ES-I3 (cell line): ENCODE data around the gene ABCA13.

Source experiments
- H3K36me3 ChIP-seq: 2 replicates; pipeline ENCODE4 v1.6.1; 2013; ENCODE audit warnings: mild to moderate bottlenecking, low read length, control low read depth, moderate library complexity; ENCODE audit not compliant: insufficient read depth
- H3K4me1 ChIP-seq: 2 replicates; pipeline ENCODE4 v1.6.1; 2013; ENCODE audit warnings: mild to moderate bottlenecking, control low read depth, low read length; ENCODE audit not compliant: insufficient read depth
- H3K9ac ChIP-seq: 2 replicates; pipeline ENCODE4 v1.6.1; 2013; ENCODE audit warnings: low read depth, mild to moderate bottlenecking, low read length, moderate library complexity
- H3K9me3 ChIP-seq: 2 replicates; pipeline ENCODE4 v1.6.1; 2013; ENCODE audit warnings: mild to moderate bottlenecking, low read length, moderate library complexity; ENCODE audit not compliant: control insufficient read depth, insufficient read depth

Gene ABCA13

GRCh38 chr7:48414011-48414732, 242.9 kb downstream of the ABCA13 start:
- H3K9ac ChIP-seq = no peak overlapping the region
- H3K36me3 ChIP-seq = no peaks in the 10 kb centered on the region
- H3K4me1 ChIP-seq = no peaks in the 10 kb centered on the region
- no peaks in the 10 kb centered on the region; the same call in 1 of the 2 replicates for H3K9me3 ChIP-seq

GRCh38 chr7:48416327-48416908, 245.2 kb downstream of the ABCA13 start:
- Histone ChIP-seq H3K9ac (no peak overlapping the region), H3K36me3 (no peaks in the 10 kb centered on the region), H3K4me1 (peaks cover 3% of the 10 kb centered on the region; the same call in 1 of the 2 replicates), H3K9me3 (no peaks in the 10 kb centered on the region; the same call in 1 of the 2 replicates)

- no peaks in the 10 kb centered on the region for H3K36me3 ChIP-seq
- H3K4me1 ChIP-seq = peaks cover 5% of the 10 kb centered on the region; the same call in 1 of the 2 replicates
- H3K9ac ChIP-seq = no peak overlapping the region
- no peaks in the 10 kb centered on the region; the same call in 1 of the 2 replicates for H3K9me3 ChIP-seq
Observed at GRCh38 chr7:48419401-48419800, 248.1 kb downstream of the ABCA13 start.

GRCh38 chr7:48420206-48420605, 248.9 kb downstream of the ABCA13 start:
- H3K9ac ChIP-seq = no peak overlapping the region
- peaks cover 5% of the 10 kb centered on the region; the same call in 1 of the 2 replicates for H3K4me1 ChIP-seq
- no peaks in the 10 kb centered on the region for H3K36me3 ChIP-seq
- no peaks in the 10 kb centered on the region; the same call in 1 of the 2 replicates for H3K9me3 ChIP-seq

GRCh38 chr7:48421357-48421756, 250.1 kb downstream of the ABCA13 start:
- no peaks in the 10 kb centered on the region for H3K36me3 ChIP-seq
- H3K9me3 ChIP-seq = no peaks in the 10 kb centered on the region; the same call in 1 of the 2 replicates
- H3K4me1 ChIP-seq = peaks cover 5% of the 10 kb centered on the region; the same call in 1 of the 2 replicates
- H3K9ac ChIP-seq = no peak overlapping the region

- H3K9me3 ChIP-seq = no peaks in the 10 kb centered on the region; the same call in 1 of the 2 replicates
- H3K36me3 ChIP-seq = no peaks in the 10 kb centered on the region
- H3K9ac ChIP-seq = no peak overlapping the region
- H3K4me1 ChIP-seq = peaks cover 10% of the 10 kb centered on the region
Observed at GRCh38 chr7:48424731-48425130, 253.5 kb downstream of the ABCA13 start.

- no peak overlapping the region for H3K9ac ChIP-seq
- H3K36me3 ChIP-seq = no peaks in the 10 kb centered on the region
- H3K4me1 ChIP-seq = peaks cover 7% of the 10 kb centered on the region
- no peaks in the 10 kb centered on the region; the same call in 1 of the 2 replicates for H3K9me3 ChIP-seq
Observed at GRCh38 chr7:48426331-48426965, 255.2 kb downstream of the ABCA13 start.

GRCh38 chr7:48426966-48427555, 255.8 kb downstream of the ABCA13 start:
- Histone ChIP-seq H3K4me1 (peaks cover 6% of the 10 kb centered on the region), H3K9ac (no peak overlapping the region), H3K36me3 (no peaks in the 10 kb centered on the region), H3K9me3 (no peaks in the 10 kb centered on the region; the same call in 1 of the 2 replicates)

- H3K9ac ChIP-seq = no peak overlapping the region
- no peaks in the 10 kb centered on the region; the same call in 1 of the 2 replicates for H3K9me3 ChIP-seq
- peaks cover 6% of the 10 kb centered on the region for H3K4me1 ChIP-seq
- H3K36me3 ChIP-seq = no peaks in the 10 kb centered on the region
Observed at GRCh38 chr7:48427671-48428070, 256.4 kb downstream of the ABCA13 start.

GRCh38 chr7:48428091-48428684, 256.9 kb downstream of the ABCA13 start:
- Histone ChIP-seq H3K9ac (no peak overlapping the region), H3K36me3 (no peaks in the 10 kb centered on the region), H3K4me1 (peaks cover 6% of the 10 kb centered on the region), H3K9me3 (no peaks in the 10 kb centered on the region; the same call in 1 of the 2 replicates)

- H3K9ac ChIP-seq = no peak overlapping the region
- H3K4me1 ChIP-seq = peaks cover 6% of the 10 kb centered on the region
- H3K9me3 ChIP-seq = peaks cover 2% of the 10 kb centered on the region; the same call in 1 of the 2 replicates
- no peaks in the 10 kb centered on the region for H3K36me3 ChIP-seq
Observed at GRCh38 chr7:48429117-48429516, 257.9 kb downstream of the ABCA13 start.

GRCh38 chr7:48438206-48438605, 266.9 kb downstream of the ABCA13 start:
- H3K9ac ChIP-seq = no peak overlapping the region
- H3K4me1 ChIP-seq = no peaks in the 10 kb centered on the region
- peaks cover 2% of the 10 kb centered on the region; the same call in 1 of the 2 replicates for H3K9me3 ChIP-seq
- H3K36me3 ChIP-seq = no peaks in the 10 kb centered on the region

- H3K4me1 ChIP-seq = no peaks in the 10 kb centered on the region
- no peaks in the 10 kb centered on the region for H3K9me3 ChIP-seq
- H3K9ac ChIP-seq = no peak overlapping the region
- no peaks in the 10 kb centered on the region for H3K36me3 ChIP-seq
Observed at GRCh38 chr7:48441848-48442492, 270.7 kb downstream of the ABCA13 start.
